GM12891 (cell line): Measurements from ENCODE around the gene HMCN2.
"Not testable (repeated sequence)": the region's sequence is repeated elsewhere in the genome, so short reads cannot be mapped to it uniquely, and the experiment has no call there.

Experiments used
- DNase-seq: peaks from one replicate; pipeline ENCODE4 v3.0.0; 2011; ENCODE audit warnings: low spot score; ENCODE audit not compliant: insufficient read length
- FAIRE-seq: peaks from 2 replicates; lab custom pipeline; 2011; peaks lifted over from hg19 to GRCh38; lab: Jason Lieb, UNC
- PAX5 ChIP-seq: IDR thresholded peaks from 2 replicates; pipeline ENCODE4 v1.6.1; 2011; ENCODE audit warnings: low read length, moderate library complexity, mild to moderate bottlenecking; ENCODE audit not compliant: insufficient read depth, severe bottlenecking
- POLR2A ChIP-seq: IDR thresholded peaks from 2 replicates; pipeline ENCODE4 v1.6.1; 2011; ENCODE audit warnings: low read depth, low read length, control low read depth
- POLR2AphosphoS5 ChIP-seq: IDR thresholded peaks from 2 replicates; pipeline ENCODE4 v1.6.1; 2011; ENCODE audit warnings: low read depth, low read length, control low read depth
- POU2F2 ChIP-seq: IDR thresholded peaks from 2 replicates; pipeline ENCODE4 v1.6.1; 2011; ENCODE audit warnings: low read depth, mild to moderate bottlenecking, control low read depth, low read length, moderate library complexity
- SPI1 ChIP-seq: IDR thresholded peaks from 2 replicates; pipeline ENCODE4 v1.6.1; 2011; ENCODE audit warnings: low read depth, low read length, control low read depth
- TAF1 ChIP-seq: IDR thresholded peaks from 2 replicates; pipeline ENCODE4 v1.6.1; 2011; ENCODE audit warnings: low read depth, low read length, control low read depth

The HMCN2 gene

DNA sequence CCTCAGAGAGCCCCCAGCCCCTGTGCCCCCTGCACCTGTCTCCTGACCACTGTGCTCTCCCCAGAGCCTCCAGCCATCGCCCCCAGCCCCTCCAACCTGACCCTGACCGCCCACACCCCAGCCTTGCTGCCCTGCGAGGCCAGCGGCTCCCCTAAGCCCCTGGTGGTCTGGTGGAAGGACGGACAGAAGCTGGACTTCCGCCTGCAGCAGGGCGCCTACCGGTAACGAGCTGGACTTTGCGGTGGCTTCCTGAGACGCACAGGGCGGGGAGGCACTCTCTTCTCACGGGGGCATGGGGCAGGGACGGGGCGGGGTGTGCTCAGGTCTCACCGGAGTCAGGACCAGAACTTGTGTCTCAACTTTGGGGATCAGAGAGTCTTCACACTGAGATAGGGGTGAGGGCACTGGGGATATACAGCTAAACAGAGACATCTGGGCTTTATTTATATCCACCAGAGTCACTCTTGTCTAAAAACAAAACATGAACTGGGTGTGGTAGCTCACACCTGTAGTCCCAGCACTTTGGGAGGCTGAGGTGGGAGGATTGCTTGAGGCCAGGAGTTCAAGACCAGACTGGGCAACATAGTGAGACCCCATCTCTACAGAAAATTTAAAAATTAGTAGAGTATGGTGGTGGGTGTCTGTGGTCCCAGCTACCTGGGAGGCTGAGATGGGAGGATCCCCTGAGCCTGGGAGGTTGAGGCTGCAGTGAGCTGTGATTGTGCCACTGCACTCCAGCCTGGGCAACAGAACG lies 133.1 kb downstream of the HMCN2 start:
- DNase-seq (no peak), FAIRE-seq (no peak)
- TF ChIP-seq POLR2AphosphoS5 (no peak), PAX5 (no peak)

DNA sequence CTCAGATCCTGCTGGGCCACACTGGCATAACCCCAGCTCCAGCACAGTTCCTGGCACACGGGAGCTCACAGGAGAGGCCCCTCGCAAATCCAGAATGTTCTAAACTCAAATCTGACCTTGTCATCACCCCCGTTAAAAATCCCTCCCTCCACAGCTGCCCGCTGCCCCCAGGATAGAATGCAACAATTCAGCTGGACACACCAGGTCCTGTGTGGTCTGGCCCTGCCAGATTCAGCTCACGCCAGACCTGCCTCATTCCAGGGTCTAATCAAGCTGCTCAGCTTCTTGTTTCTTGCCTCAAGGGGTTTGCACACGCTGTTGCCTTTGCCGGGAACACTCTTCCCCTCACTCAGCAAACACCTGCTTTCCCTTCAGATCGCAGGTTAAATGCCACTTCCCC lies 134.2 kb downstream of the HMCN2 start:
- TF ChIP-seq POU2F2 (no peak), TAF1 (no peak), SPI1 (no peak), POLR2A (no peak), POLR2AphosphoS5 (no peak), PAX5 (no peak)
- no peak for FAIRE-seq

GRCh38 chr9:130400870-130401269 lies 135.3 kb downstream of the HMCN2 start:
- no peak for DNase-seq
- FAIRE-seq = no peak
- TF ChIP-seq POLR2AphosphoS5 (no peak), POLR2A (no peak), POU2F2 (no peak), PAX5 (no peak), TAF1 (no peak), SPI1 (no peak)

More for the DNA sequence above, 134.2 kb downstream of the HMCN2 start:
- DNase-seq = no peak

DNA sequence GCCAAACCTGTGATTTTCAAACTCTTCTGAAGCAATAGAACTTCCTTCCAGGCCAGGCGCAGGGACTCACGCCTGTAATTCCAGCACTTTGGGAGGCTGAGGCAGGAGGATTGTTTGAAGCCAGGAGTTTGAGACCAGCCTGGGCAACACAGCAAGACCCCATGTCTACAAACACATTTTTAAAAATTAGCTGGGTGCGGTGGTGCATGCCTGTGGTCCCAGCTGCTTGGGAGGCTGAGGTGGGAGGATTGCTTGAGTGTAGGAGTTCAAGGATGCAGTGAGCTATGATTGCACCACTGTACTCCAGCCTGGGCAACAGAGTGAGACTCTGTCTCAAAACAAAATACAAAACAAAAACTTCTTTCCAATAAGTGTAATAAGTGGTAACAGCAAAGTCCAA lies 136.2 kb downstream of the HMCN2 start:
- FAIRE-seq = not testable (repeated sequence)

DNA sequence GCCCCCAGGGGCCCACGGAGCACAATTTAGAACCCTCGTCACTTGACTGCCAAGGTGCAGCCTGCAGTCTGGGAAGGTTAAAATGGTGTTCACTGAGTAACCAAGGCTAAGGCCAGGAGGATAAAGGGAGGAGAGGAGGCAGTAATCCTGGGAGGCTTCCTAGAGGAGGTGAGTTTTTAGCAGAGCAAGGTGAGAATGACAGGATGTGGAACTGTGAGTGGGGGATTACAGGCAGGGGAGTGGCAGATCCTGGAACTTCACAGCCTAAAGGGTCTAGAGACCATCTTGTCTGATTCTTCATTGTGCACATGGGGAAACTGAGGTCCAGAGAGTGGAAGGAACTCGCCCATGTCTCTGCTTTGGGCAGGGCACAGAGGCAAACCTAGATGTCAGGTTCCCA lies 136.7 kb downstream of the HMCN2 start:
- no peak for FAIRE-seq
- no peak for TF ChIP-seq POLR2AphosphoS5
- no peak for TF ChIP-seq SPI1
- no peak for TF ChIP-seq TAF1
- TF ChIP-seq PAX5 = no peak
- no peak for TF ChIP-seq POLR2A
- no peak for TF ChIP-seq POU2F2
- DNase-seq = no peak

More for the DNA sequence above, 136.2 kb downstream of the HMCN2 start:
- DNase-seq = not testable (repeated sequence)

- FAIRE-seq (no peak), DNase-seq (no peak)
Measured at GRCh38 chr9:130402645-130403440, 137.3 kb downstream of the HMCN2 start.

DNA sequence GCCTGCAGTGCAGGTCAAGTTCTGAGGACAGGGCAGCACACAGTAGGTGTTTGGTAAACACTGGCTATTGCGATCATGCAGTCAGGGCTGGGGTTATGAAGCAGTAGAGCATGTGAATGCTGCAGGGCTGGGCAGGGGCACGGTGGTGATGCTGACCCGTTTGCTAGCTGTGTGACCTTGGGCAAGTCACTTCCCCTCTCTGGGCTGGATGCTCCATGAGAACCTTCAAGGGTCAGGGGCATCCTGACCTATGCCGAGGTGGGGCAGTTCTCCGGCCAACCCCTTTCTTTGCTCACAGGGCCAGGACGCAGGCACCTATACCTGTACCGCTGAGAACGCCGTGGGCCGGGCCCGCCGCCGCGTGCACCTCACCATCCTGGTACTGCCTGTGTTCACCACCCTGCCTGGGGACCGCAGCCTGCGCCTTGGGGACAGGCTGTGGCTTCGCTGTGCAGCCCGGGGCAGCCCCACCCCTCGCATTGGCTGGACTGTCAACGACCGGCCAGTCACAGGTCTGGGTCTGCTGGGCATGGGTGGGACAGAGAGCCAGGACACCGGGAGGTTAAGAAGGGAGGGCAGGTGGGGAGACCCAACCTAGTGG lies 140.2 kb downstream of the HMCN2 start:
- TF ChIP-seq PAX5 = no peak
- TF ChIP-seq POU2F2 = no peak
- no peak for TF ChIP-seq SPI1
- TF ChIP-seq TAF1 = no peak
- no peak for TF ChIP-seq POLR2A
- no peak for TF ChIP-seq POLR2AphosphoS5
- no peak for DNase-seq
- no peak for FAIRE-seq

More at GRCh38 chr9:130402645-130403440, 137.3 kb downstream of the HMCN2 start:
- TF ChIP-seq PAX5 (no peak), TAF1 (no peak), SPI1 (no peak), POLR2AphosphoS5 (no peak), POU2F2 (no peak), POLR2A (no peak)

DNA sequence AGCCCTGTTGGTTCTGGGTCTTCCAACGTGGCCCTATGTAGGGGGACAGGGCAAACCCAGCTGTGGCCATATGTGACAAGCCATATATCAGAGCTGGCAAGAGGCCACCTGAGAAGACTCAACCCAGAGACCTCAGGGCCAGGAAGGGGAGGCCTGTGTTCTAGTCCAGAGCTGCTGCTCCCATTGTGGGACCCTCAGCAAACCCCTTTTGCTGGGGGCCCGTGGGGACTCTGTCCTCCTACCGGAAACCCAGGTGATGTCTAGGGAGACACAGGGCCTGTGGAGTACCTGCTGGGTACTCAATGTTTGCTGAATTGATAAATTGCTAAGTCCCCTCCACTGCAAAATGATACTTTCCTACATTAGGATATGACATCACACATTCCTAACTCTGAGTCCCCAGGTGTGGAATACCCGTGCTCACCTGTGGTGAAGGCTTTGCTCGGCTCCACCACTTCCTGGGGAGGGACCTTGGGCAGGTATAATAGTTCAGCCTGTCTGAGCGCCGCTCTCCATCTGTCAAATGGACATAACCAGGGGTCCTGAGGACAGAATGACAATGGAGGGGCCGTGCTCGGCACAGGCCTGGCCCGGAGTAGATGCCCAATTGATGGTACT lies 140.8 kb downstream of the HMCN2 start:
- DNase-seq (no peak), FAIRE-seq (no peak)
- no peak for TF ChIP-seq POLR2AphosphoS5

GRCh38 chr9:130407916-130408663 lies 142.5 kb downstream of the HMCN2 start:
- DNase-seq (no peak), FAIRE-seq (no peak)
- TF ChIP-seq SPI1 (no peak), POLR2AphosphoS5 (no peak), POU2F2 (no peak), POLR2A (no peak), TAF1 (no peak), PAX5 (no peak)

DNA sequence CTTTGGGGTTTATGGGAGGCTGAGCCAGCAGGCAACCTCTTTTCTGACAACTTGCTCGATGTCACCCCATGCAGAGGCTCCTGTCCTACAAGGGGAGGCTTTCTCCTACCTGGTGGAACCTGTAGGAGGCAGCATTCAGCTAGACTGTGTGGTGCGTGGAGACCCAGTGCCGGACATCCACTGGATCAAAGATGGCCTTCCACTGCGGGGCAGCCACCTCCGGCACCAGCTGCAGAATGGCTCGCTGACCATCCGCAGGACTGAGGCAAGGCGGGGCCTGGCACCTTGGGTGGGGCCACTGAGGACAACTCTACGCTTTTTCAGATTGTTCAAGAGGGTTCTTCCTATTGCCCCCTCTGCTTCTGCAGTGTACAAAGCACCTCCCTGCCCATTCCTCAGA lies 143.1 kb downstream of the HMCN2 start:
- no peak for FAIRE-seq
- TF ChIP-seq POU2F2 (no peak), POLR2AphosphoS5 (no peak), SPI1 (no peak), PAX5 (no peak), POLR2A (no peak), TAF1 (no peak)
- no peak for DNase-seq
